Measurements from ENCODE around the gene MVD. TPM values are rescaled to one million over a fixed set of nuclear protein-coding genes. Genes with fewer than 3 reads are reported as not detected.
"Not testable (repeated sequence)": the region's sequence is repeated elsewhere in the genome, so short reads cannot be mapped to it uniquely, and the experiment has no call there.

Gene MVD
- total RNA-seq, 3 donors from 2014 or later (not counting 1 experiment from before 2014, with no cell fraction given): 176 to 271 (median 185) TPM

GRCh38 chr16:88610909-88611812 is 51.7 kb downstream of the MVD start:
- H3K27ac Mint-ChIP-seq: peak overlapping the region in 1 of 2 donors; percentile 24

DNA sequence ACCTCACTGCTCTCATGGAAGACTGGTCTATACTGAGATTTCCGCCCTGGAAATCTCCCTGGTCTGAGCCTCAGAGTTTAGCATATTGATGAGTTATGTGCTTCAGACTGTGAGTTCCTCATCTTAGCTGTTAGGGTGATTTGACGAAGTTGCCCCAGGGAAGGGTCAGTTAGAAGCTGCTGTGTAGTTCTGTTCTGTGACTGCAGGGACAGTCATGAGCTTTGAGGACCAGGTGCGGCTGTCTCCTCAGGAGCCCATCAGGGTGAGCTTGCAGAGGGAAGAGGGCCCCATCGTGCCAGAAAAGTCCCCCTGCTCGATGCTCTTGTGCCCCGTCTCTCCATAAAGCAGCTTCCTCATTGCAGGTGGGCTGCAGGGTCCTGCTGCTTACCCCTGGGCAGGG is 52.8 kb downstream of the MVD start:
- no peaks in the 10 kb centered on the region for H3K27me3 Mint-ChIP-seq (ENCODE audit: low read depth in 2 of 2)
- no peak overlapping the region for H3K27ac Mint-ChIP-seq
- intact Hi-C loops (cut with micrococcal nuclease): no loop called here
- Histone ChIP-seq H3K9me3 (ENCODE audit: control insufficient read depth, insufficient read depth, low read length) (no peaks in the 10 kb centered on the region), H3K27ac (ENCODE audit: low read length) (no peak overlapping the region), H3K27me3 (ENCODE audit: control insufficient read depth, insufficient read depth, low read length) (no peaks in the 10 kb centered on the region), H3K4me3 (ENCODE audit: low read length) (no peak overlapping the region), H3K4me1 (ENCODE audit: control insufficient read depth, insufficient read depth, low read length) (no peaks in the 10 kb centered on the region), H3K36me3 (ENCODE audit: control insufficient read depth, insufficient read depth, low read length) (peaks cover 42% of the 10 kb centered on the region)
- no peaks in the 10 kb centered on the region for H3K9me3 Mint-ChIP-seq
- no peak for TF ChIP-seq CTCF (IDR thresholded peaks at IDR 0.05)
- H3K4me3 Mint-ChIP-seq: no peak overlapping the region
- peaks cover 12% of the 10 kb centered on the region for H3K36me3 Mint-ChIP-seq
- ATAC-seq: no peak
- no peak for DNase-seq
- H3K4me1 Mint-ChIP-seq: peaks cover 0 to 19% of the 10 kb centered on the region in 2 donors
- WGBS (ENCODE audit: insufficient coverage): 97% methylated on average over 6 of the region's 6 CpGs

More at GRCh38 chr16:88610909-88611812, 51.7 kb downstream of the MVD start:
- ATAC-seq (no peak), DNase-seq (no peak)
- no peaks in the 10 kb centered on the region for H3K9me3 Mint-ChIP-seq
- H3K36me3 Mint-ChIP-seq: peaks cover 12% of the 10 kb centered on the region
- Histone ChIP-seq H3K36me3 (ENCODE audit: control insufficient read depth, insufficient read depth, low read length) (peaks cover 42% of the 10 kb centered on the region), H3K9me3 (ENCODE audit: control insufficient read depth, insufficient read depth, low read length) (no peaks in the 10 kb centered on the region), H3K4me1 (ENCODE audit: control insufficient read depth, insufficient read depth, low read length) (no peaks in the 10 kb centered on the region), H3K4me3 (ENCODE audit: low read length) (no peak overlapping the region), H3K27ac (ENCODE audit: low read length) (no peak overlapping the region), H3K27me3 (ENCODE audit: control insufficient read depth, insufficient read depth, low read length) (no peaks in the 10 kb centered on the region)
- intact Hi-C loops (cut with micrococcal nuclease): no loop called here
- no peak overlapping the region for H3K4me3 Mint-ChIP-seq
- 97% methylated on average over 49 of the region's 49 CpGs for WGBS (ENCODE audit: insufficient coverage)
- no peaks in the 10 kb centered on the region for H3K27me3 Mint-ChIP-seq (ENCODE audit: low read depth in 2 of 2)
- no peak for TF ChIP-seq CTCF (IDR thresholded peaks at IDR 0.05)
- H3K4me1 Mint-ChIP-seq: peaks cover 4 to 23% of the 10 kb centered on the region in 2 donors

- H3K4me3 ChIP-seq (ENCODE audit: low read length); H3K9me3 Mint-ChIP-seq; H3K4me1 ChIP-seq (ENCODE audit: control insufficient read depth, insufficient read depth, low read length); H3K27ac Mint-ChIP-seq; ATAC-seq; DNase-seq; H3K4me3 Mint-ChIP-seq; intact Hi-C loops (cut with micrococcal nuclease); H3K27me3 ChIP-seq (ENCODE audit: control insufficient read depth, insufficient read depth, low read length); H3K27ac ChIP-seq (ENCODE audit: low read length); H3K9me3 ChIP-seq (ENCODE audit: control insufficient read depth, insufficient read depth, low read length); H3K27me3 Mint-ChIP-seq (ENCODE audit: low read depth in 2 of 2): not testable (repeated sequence)
- peaks cover 42% of the 10 kb centered on the region for H3K36me3 ChIP-seq (ENCODE audit: control insufficient read depth, insufficient read depth, low read length)
- WGBS (ENCODE audit: insufficient coverage): 98% methylated on average over 8 of the region's 8 CpGs
- Mint-ChIP-seq H3K36me3 (peaks cover 12% of the 10 kb centered on the region), H3K4me1 (peaks cover 0 to 18% of the 10 kb centered on the region in 2 donors)
These were observed 53.5 kb downstream of the MVD start for GRCh38 chr16:88609426-88609825.

GRCh38 chr16:88608076-88608475 is 54.8 kb downstream of the MVD start:
- ATAC-seq: no peak
- no peak for DNase-seq
- no peaks in the 10 kb centered on the region for H3K9me3 ChIP-seq (ENCODE audit: control insufficient read depth, insufficient read depth, low read length)
- H3K4me3 ChIP-seq (ENCODE audit: low read length): no peak overlapping the region
- no peaks in the 10 kb centered on the region for H3K27me3 Mint-ChIP-seq (ENCODE audit: low read depth in 2 of 2)
- no peaks in the 10 kb centered on the region for H3K4me1 ChIP-seq (ENCODE audit: control insufficient read depth, insufficient read depth, low read length)
- H3K9me3 Mint-ChIP-seq: no peaks in the 10 kb centered on the region
- peaks cover 12% of the 10 kb centered on the region for H3K36me3 Mint-ChIP-seq
- H3K27ac ChIP-seq (ENCODE audit: low read length): no peak overlapping the region
- H3K4me1 Mint-ChIP-seq: peaks cover 0 to 10% of the 10 kb centered on the region in 2 donors
- H3K36me3 ChIP-seq (ENCODE audit: control insufficient read depth, insufficient read depth, low read length): peaks cover 35% of the 10 kb centered on the region
- intact Hi-C loops (cut with micrococcal nuclease): no loop called here
- no peak overlapping the region for H3K4me3 Mint-ChIP-seq
- H3K27me3 ChIP-seq (ENCODE audit: control insufficient read depth, insufficient read depth, low read length): no peaks in the 10 kb centered on the region
- no peak overlapping the region for H3K27ac Mint-ChIP-seq
- TF ChIP-seq CTCF (IDR thresholded peaks at IDR 0.05): no peak
- 83% methylated on average over 5 of the region's 6 CpGs for WGBS (ENCODE audit: insufficient coverage)

Measured in natural killer cell (primary cell).